Activated CD4-positive, alpha-beta T cell treated with anti-CD3 and anti-CD28 coated beads, Interleukin-2, amount 50 U/mL, for 4 hours (primary cell): ENCODE data around the gene PPARA.

Source experiments
- DNase-seq, 2 experiments: peaks; one replicate each; pipeline ENCODE4 v3.0.0-alpha.2; 2020

Gene PPARA

DNA sequence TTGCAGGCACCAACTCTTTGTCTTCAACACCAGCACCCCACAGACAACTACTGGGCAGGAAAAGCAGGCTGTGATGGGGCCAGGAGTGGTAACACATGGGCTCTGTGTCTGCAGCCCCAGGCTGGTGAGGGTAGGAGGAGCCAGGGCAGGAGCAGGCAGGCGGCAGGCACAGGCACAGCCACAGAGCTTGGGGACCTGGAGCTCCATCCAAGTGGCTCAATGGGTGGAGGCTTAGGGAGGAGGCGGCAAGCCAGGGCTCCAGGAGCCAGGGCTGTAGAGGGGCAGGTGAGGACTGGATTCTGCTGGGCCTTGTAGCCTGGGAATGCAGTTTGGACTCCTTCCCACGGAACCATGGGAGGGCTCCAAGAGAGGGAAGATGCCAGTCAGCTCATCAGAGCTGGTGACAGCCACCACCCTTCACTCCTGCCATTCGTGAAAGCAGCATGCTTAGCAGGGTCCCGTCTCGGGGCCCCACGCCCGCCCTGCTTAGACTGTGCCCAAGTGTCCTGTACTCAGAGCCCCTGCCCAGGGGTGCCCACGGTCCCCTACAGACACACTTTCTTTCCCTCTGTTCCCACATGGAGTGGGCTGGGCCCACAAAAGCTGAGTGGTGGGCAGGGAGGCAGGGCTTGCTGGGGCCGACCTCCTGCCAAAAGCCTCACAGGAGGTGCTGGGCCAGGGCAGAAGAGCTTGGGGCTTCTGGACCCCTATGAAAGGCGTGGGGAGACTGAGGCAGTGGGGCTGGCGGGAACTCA is 129.9 kb downstream of the PPARA start:
- no peak for DNase-seq

DNA sequence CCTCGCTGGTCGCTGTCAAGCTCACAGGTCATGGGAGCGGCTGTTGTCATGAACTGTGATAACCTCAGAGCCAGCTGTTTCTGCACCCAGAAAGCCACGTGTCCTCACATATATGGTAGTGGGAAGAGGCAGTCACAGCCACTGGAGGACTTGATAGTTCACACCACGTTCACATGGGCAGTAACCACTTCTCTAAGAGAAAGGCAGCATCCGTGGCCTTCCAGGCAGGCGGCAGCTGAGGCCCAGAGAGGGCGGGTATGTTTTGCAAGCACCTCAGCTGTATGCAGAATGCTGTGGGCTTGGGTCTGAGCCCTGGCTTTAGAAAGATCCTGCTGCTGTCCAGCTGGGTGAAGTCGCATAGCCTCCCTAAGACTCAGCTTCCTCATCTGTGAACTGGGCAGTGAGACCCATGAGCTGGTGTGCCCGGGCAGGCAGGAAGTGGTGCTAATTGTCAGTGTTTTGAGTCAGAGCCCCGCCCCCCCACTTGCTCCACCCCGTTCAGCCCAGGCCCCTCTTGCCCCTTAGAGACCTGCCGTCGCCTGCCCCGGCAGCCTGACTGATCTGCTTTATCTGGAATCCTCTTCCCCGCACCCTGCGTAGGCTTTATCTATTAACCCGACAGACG is 130.8 kb downstream of the PPARA start:
- no peak for DNase-seq

DNA sequence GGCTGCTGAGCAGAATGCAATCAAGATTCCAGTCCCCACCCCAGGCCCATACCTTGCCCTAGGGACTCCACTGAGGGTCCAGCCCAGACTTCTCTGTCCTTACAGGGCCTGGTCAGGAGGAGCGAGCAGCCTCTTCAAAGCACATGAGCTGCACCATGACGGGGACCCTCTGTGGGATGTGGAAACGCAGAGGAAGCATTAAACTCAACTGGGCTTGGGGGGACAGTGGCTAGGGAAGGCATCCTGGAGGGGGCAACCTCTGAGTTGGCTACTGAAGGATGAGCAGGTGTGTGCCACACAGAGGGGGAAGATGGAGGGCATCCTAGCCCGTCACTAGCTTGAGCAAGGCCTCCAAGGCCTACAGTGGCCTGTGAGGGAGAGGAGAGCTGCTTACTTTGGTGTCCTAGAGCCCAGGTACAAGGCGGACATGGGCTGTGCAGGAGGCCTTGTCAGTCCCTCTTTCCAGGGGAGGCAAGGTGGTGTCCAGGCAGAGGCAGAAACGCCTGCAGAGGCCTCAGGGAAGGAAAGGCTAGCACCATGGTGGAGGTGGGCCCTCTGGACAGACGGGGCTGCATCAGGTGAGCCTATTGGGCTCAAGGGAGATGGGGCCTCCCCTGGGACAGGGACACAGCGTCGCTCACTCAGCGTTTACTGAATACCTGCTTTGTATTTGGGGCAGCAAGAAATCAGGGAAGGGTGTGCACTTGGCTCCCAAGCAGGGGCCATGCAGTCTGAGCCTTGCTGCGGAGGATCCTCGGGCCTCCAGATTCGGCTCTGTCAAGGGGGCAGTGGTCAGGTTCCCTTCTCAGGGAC is 131.7 kb downstream of the PPARA start:
- no peak for DNase-seq

DNA sequence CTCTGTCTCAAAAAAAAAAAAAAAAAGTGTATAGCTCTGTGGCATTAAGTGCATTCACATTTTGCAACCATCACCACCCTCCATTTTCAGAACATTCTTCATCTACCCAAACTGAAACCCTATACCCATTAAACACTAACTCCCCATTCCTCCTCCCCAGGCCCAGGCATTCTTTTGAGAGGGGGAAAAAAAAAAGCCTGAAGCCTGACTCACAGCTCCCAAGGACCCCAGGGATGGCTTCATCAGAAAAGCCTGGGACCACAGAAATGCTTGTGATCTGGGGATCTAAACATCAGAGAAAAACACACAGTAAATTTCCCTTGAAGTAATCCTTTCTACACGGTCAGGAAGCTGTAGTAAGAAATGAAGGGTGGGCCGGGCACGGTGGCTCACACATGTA is 135.7 kb downstream of the PPARA start:
- no peak for DNase-seq

DNA sequence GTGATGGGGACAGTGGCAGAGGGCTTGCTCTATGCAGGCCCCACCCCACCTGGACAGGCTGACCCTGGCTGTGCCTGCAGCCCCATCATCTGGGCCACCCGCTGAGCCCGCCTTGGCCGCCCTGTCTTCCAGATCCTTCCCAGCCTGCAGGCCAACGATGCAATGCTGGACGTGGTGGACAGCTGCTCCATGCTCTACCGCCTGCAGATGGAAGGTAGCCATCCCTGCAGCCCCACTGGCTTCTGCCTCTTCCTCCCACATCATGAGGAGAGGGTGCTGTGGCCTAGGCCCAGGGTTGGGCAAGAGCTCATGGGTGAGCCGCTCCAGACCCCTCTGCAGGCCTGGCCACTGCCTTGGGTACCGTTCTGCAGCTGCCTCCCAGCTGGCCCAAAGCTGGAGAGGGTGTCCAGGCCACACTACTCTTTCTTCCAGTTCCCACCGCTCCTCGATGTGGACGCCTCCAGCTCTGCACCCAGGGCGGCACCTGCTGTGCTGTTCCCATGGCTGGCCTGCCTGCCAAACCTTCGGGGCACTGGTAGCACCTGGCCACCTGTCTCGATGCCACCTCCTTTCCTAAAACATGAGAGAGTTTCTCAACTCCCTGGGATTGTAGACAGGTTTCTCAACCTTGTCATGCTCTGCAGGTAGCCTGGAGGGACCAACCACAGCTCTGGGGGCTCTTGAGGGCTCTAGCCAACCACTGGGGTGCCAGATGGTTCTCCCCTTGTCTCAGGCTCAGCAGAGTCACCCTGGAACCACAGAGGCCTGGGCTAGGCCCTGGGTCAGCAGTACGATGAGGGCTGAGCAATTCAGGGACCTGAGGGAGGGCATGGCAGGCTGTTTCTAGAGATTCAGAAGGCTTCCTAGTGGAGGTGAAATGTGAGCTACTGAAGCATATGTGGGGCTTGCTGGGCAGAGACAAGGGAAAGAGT is 136.9 kb downstream of the PPARA start:
- no peak for DNase-seq

DNA sequence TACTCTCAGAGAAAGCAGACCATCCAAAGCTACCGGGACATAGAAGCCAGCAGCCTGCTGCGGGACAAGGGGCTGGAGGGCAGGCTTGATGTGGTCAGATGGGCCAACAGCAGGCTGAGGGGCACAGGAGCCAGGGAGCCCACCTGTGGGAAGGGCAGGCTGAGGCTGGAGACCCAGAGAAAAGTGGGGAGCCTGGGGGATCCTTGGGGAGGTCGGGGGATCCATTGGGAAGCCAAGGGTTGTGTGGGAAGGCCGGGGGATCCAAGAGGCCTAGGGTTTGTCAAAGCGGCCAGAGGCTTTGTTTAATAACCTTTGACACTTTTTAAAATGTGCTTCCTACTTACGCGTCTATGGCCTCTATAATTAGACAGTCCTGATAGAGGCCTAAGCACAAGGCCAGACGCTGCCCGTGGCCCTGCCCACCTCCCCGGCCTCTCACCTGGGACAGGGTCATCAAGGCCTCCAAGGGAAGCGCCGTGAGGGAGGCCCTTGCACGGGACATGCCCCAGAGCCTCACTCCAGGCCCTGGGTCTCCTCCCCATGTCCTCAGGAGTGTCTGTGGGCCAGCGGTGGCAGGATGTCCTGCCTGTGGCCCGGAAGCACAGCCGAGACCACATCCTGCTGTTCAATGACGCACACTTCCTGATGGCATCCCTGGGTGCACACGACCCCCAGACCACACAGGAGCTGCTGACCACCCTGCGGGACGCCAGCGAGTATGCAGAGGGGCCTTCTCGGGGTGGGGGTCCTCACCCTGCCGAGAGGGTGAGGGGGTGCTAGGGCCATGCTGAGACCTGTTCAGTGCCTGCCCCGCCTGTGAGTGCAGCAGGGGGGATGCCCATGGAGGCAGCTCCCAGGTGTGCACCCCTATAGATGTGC is 137.8 kb downstream of the PPARA start:
- no peak for DNase-seq

DNA sequence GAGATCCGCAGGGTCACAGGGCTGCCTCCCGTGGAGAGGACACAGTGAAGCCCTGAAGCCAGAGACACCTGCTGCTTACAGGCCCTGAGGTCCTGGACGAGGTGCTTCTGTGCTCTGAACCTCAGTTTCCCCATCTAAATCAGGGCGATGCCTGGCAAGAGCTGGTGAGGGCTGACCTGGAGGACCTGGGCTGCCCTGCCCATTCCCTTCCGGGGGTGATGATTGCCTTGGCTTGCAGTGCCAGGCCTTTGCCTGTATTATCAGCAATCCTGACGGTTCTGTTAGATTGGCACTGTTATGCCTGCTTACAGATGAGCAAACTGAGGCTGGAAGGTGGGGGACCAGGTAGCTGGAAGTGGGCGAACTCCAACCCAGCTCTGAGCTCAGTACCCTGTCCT is 138.5 kb downstream of the PPARA start:
- DNase-seq, result no peak

DNA sequence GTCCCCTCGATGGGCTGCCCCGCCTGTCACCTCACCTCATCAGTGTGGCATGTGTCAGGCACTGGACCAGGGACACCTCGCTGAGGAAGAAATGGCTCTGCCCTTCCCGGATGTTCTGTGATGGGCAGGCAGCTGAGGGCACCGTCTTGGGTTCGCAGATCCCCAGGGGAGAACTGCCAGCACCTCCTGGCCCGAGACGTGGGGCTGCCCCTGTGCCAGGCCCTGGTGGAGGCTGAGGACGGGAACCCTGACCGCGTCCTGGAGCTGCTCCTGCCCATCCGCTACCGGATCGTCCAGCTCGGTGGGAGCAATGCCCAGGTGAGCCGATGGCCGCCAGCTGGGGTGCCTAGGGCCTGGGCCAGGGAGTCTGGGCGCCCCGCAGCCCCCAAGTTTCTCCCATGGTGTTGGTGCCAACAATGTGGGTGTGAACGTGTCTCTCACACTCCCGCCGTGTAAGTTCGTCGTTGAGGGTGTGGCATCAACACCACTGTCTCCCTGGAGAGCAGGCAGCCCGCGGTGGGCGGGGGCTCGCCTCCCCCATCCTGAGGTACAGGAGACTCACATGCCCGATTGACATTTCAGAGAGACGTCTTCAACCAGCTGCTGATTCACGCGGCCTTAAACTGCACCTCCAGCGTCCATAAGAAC is 139.0 kb downstream of the PPARA start:
- no peak for DNase-seq

DNA sequence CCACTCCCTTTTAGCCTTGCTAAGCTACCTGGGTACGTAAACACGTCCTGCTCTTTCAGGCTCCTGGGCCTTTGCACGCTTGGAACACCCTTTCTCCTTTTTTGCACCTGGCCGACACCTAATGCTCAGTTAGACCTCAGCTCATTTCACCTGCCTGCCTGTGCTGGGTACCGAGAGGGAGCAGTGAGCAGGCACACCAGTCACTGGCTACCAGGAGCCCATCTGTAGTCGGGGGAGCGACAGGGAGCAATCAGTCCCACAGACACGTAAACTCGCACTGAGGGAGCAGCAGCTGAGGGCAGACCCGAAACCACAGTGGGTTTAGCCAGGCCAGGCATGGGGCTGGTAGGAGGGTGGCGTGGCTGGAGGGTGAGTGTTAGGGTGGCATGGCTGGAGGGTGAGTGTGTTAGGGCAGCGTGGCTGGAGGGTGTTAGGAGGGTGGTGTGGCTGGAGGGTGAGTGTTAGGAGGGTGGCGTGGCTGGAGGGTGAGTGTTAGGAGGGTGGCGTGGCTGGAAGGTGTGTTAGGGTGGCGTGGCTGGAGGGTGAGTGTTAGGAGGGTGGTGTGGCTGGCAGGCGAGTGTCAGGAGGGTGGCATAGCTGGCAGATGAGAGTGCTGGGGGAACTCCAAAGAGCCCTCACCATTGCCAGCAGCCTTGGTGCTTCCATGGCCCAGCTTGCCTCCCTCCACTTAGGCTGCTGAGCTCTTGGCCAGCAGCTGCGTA is 140.0 kb downstream of the PPARA start:
- DNase-seq, result no peak

DNA sequence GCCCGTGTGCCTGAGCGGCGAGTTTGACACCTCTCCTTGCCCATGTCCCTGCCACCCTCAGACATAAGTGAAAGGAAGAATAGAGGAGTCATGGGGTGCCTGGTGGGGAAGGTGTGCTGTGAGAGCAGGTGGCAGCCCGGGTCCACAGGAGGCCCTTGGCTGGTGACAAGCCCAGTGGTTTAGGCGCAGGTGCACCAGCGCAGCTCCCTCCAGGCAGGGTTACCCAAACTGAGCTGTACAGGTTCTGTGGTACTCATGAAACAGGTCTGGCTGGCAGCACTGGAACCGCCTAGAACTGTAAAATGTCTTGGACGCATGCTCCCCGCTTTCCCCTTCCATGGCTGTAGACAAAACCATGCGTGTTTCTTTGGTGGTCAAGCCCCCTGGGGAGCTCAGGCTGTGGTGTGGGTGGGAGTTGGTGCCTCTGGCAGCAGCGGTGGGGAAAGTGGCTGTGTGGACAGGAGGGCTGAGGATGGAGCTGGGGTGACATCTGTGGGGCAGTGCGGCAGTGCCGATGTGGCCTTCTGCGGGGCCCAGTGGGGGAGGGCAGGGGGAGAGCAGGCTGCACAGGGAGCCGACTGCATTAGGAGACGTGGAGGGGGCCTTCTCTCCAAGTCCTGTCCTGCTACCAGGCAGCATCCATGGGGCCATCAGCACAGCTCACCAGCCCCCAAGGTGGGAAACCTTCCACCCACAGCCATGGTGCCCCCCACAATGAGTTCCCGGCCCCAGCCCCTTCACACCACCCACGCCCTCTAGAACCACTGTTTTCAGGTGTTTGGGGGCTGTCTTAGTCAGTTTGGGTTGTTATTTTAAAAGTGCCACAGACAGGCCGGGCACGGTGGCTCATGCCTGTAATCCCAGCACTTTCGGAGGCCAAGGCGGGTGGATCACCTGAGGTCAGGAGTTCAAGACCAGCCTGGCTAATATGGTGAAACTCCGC is 140.8 kb downstream of the PPARA start:
- DNase-seq, result no peak

DNA sequence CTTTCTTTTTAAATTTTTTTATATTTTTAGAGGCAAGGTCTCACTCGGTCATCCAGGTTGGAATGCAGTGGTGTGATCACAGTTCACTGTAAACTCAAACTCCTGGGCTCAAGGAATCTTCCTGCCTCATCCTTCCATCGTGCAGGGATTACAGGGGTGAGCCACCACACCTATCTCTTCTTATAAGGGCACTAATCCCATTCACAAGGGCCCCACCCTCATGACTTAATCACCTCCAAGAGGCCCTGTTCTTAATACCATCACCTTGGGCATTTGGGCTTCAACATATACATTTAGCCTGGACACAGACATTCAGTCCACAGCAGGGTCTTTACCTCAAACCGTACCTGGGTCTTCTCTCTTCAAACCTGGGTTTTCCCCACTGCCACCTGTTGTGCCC is 141.8 kb downstream of the PPARA start:
- no peak for DNase-seq

DNA sequence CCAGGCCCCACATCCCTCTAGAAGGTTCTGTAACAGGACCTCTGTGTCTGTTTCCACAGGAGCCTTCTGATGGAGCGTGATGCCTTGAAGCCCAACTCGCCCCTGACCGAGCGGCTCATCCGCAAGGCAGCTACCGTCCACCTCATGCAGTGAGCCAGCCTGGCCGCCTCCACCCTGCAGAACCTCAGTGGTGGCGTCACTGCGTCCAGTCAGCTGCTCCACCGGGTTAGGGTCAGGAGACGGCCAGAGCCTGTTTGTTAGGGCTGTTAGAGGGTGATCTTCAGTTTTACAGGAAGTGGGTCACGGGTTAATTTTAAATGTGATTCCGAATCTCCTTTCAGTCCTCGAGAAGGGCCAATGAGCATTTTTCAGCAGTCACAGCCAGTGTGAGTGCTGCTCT is 142.4 kb downstream of the PPARA start:
- DNase-seq, result no peak
